HG03159 (cell line): ENCODE results near the gene HSD17B3.
"Not testable (repeated sequence)": the region's sequence is repeated elsewhere in the genome, so short reads cannot be mapped to it uniquely, and the experiment has no call there.

ENCODE experiments used
- ATAC-seq: cut with Tn5 transposase; IDR thresholded peaks from one replicate; pipeline ENCODE4 v1.9.1; 2021; ENCODE audit warnings: mild to moderate bottlenecking, moderate library complexity; ENCODE audit not compliant: unreplicated experiment

HSD17B3 gene

GRCh38 chr9:96241391-96241809 lies 60.6 kb downstream of the HSD17B3 start:
- no peak for ATAC-seq

GRCh38 chr9:96236854-96237550 lies 65.0 kb downstream of the HSD17B3 start:
- no peak for ATAC-seq

GRCh38 chr9:96236337-96236736 lies 65.6 kb downstream of the HSD17B3 start:
- ATAC-seq: not testable (repeated sequence)

GRCh38 chr9:96232539-96233241 lies 69.3 kb downstream of the HSD17B3 start:
- ATAC-seq: no peak

- ATAC-seq: no peak
Measured at GRCh38 chr9:96232164-96232538, 69.8 kb downstream of the HSD17B3 start.

- no peak for ATAC-seq
Measured at GRCh38 chr9:96230002-96230401, 72.0 kb downstream of the HSD17B3 start.

GRCh38 chr9:96222132-96222531 lies 79.8 kb downstream of the HSD17B3 start:
- ATAC-seq: no peak

GRCh38 chr9:96219900-96220257 lies 82.1 kb downstream of the HSD17B3 start:
- ATAC-seq: no peak

- ATAC-seq: no peak
Measured at GRCh38 chr9:96219026-96219899, 82.7 kb downstream of the HSD17B3 start.

GRCh38 chr9:96217754-96218693 lies 84.0 kb downstream of the HSD17B3 start:
- ATAC-seq: peak; percentile 79

GRCh38 chr9:96217294-96217707 lies 84.7 kb downstream of the HSD17B3 start:
- ATAC-seq: no peak

GRCh38 chr9:96216583-96216982 lies 85.4 kb downstream of the HSD17B3 start:
- no peak for ATAC-seq

- ATAC-seq: no peak
Measured at GRCh38 chr9:96215841-96216240, 86.1 kb downstream of the HSD17B3 start.

- ATAC-seq: no peak
Measured at GRCh38 chr9:96214635-96215034, 87.3 kb downstream of the HSD17B3 start.

- ATAC-seq: no peak
Measured at GRCh38 chr9:96209407-96210271, 92.3 kb downstream of the HSD17B3 start.

GRCh38 chr9:96206156-96206751 lies 95.7 kb downstream of the HSD17B3 start:
- ATAC-seq: no peak

GRCh38 chr9:96204853-96205252 lies 97.1 kb downstream of the HSD17B3 start:
- no peak for ATAC-seq

GRCh38 chr9:96203867-96204501 lies 98.0 kb downstream of the HSD17B3 start:
- no peak for ATAC-seq
